GM11168 (cell line): ENCODE measurements around the gene THAP6.
"Not testable (repeated sequence)": the region's sequence is repeated elsewhere in the genome, so short reads cannot be mapped to it uniquely, and the experiment has no call there.

ENCODE experiments used
- in situ Hi-C: fragments of 300-500 bp; cut with MboI; formaldehyde crosslinking; loops from one replicate; pipeline ENCODE4 v1.12.0; 2022; ENCODE audit warnings: low sequenced_read_pairs; ENCODE audit not compliant: unreplicated experiment

THAP6 gene

GRCh38 chr4:75514131-75514948 is at the start of gene THAP6, which contains the start of gene RCHY1:
Gene THAP6 (plus strand): TSS chr4:75514473. CDS start chr4:75515453, 980 bp downstream.
Gene RCHY1 (minus strand): TSS chr4:75514403. CDS start chr4:75514286, 117 bp downstream.
- in situ Hi-C loops, result no loop called here

GRCh38 chr4:75469896-75470295 is 44.4 kb upstream of the THAP6 start:
- in situ Hi-C loops, result no loop called here

GRCh38 chr4:75470738-75471137 is 43.5 kb upstream of the THAP6 start:
- in situ Hi-C loops, result no loop called here

GRCh38 chr4:75477201-75477600 is 37.1 kb upstream of the THAP6 start:
- in situ Hi-C loops, result no loop called here

- in situ Hi-C loops, result no loop called here
Measured at GRCh38 chr4:75484190-75484589, 30.1 kb upstream of the THAP6 start.

GRCh38 chr4:75490155-75490554 is 24.1 kb upstream of the THAP6 start:
- in situ Hi-C loops, result no loop called here

- in situ Hi-C loops, result no loop called here
Measured at GRCh38 chr4:75494563-75494962, 19.7 kb upstream of the THAP6 start.

- in situ Hi-C loops, result no loop called here
Measured at GRCh38 chr4:75495476-75495875, 18.8 kb upstream of the THAP6 start.

- in situ Hi-C loops, result no loop called here
Measured at GRCh38 chr4:75496406-75496805, 17.9 kb upstream of the THAP6 start.

GRCh38 chr4:75497133-75497532 is 17.1 kb upstream of the THAP6 start:
- in situ Hi-C loops, result no loop called here

- in situ Hi-C loops, result no loop called here
Measured at GRCh38 chr4:75498041-75498440, 16.2 kb upstream of the THAP6 start.

- in situ Hi-C loops, result no loop called here
Measured at GRCh38 chr4:75499900-75500299, 14.4 kb upstream of the THAP6 start.

GRCh38 chr4:75502671-75503070 is 11.6 kb upstream of the THAP6 start:
- in situ Hi-C loops, result no loop called here

GRCh38 chr4:75505630-75506029 is 8.6 kb upstream of the THAP6 start:
- in situ Hi-C loops, result no loop called here

GRCh38 chr4:75509592-75509991 is 4.7 kb upstream of the THAP6 start:
- in situ Hi-C loops, result not testable (repeated sequence)

- in situ Hi-C loops, result no loop called here
Measured at GRCh38 chr4:75511841-75512240, 2.4 kb upstream of the THAP6 start.

- in situ Hi-C loops, result no loop called here
Measured at GRCh38 chr4:75512386-75513211, 1.7 kb upstream of the THAP6 start.

GRCh38 chr4:75513526-75514130 is 645 bp upstream of the THAP6 start:
- in situ Hi-C loops, result no loop called here

GRCh38 chr4:75514949-75515612 is 808 bp downstream of the THAP6 start:
- in situ Hi-C loops, result no loop called here

- in situ Hi-C loops, result no loop called here
Measured at GRCh38 chr4:75516144-75516543, 1.9 kb downstream of the THAP6 start.
